BE2C (cell line): Measurements from ENCODE around the gene NPM1.
A peak's percentile ranks its signal among the peaks of the same experiment; 100 is the strongest.
"Not testable (repeated sequence)": the region's sequence is repeated elsewhere in the genome, so short reads cannot be mapped to it uniquely, and the experiment has no call there.

Experiments used
- DNase-seq: peaks from one replicate; pipeline ENCODE4 v3.0.0-alpha.2; 2020
- H3K27me3 ChIP-seq: fragments of 250-450 bp; sonication (Bioruptor Pico); 2 replicates; pipeline ENCODE4 v1.5.1; 2020; ENCODE audit warnings: mild to moderate bottlenecking
- H3K36me3 ChIP-seq: fragments of 250-450 bp; sonication (Bioruptor Pico); 2 replicates; pipeline ENCODE4 v1.5.1; 2020; ENCODE audit warnings: mild to moderate bottlenecking
- H3K4me1 ChIP-seq: fragments of 250-450 bp; sonication (Bioruptor Pico); 2 replicates; pipeline ENCODE4 v1.5.1; 2020
- H3K4me3 ChIP-seq: 2 replicates; pipeline ENCODE4 v1.5.1; 2011; ENCODE audit warnings: low read depth, low read length
- H3K9me3 ChIP-seq: fragments of 250-450 bp; sonication (Bioruptor Pico); 2 replicates; pipeline ENCODE4 v1.5.1; 2020
- TF ChIP-seq, protein P1 (sequence below): IDR thresholded peaks from 2 replicates; pipeline ENCODE4 v1.5.1; 2012; ENCODE audit warnings: mild to moderate bottlenecking, low read depth, low read length

NPM1 gene

GRCh38 chr5:171390883-171391677 lies 3.4 kb downstream of the NPM1 start:
- H3K4me3 ChIP-seq = peak overlapping the region; percentile 95
- H3K9me3 ChIP-seq = no peaks in the 10 kb centered on the region
- peaks cover 12% of the 10 kb centered on the region for H3K4me1 ChIP-seq
- H3K36me3 ChIP-seq = peaks cover 84% of the 10 kb centered on the region
- H3K27me3 ChIP-seq = no peaks in the 10 kb centered on the region
- TF ChIP-seq, protein P1, sequence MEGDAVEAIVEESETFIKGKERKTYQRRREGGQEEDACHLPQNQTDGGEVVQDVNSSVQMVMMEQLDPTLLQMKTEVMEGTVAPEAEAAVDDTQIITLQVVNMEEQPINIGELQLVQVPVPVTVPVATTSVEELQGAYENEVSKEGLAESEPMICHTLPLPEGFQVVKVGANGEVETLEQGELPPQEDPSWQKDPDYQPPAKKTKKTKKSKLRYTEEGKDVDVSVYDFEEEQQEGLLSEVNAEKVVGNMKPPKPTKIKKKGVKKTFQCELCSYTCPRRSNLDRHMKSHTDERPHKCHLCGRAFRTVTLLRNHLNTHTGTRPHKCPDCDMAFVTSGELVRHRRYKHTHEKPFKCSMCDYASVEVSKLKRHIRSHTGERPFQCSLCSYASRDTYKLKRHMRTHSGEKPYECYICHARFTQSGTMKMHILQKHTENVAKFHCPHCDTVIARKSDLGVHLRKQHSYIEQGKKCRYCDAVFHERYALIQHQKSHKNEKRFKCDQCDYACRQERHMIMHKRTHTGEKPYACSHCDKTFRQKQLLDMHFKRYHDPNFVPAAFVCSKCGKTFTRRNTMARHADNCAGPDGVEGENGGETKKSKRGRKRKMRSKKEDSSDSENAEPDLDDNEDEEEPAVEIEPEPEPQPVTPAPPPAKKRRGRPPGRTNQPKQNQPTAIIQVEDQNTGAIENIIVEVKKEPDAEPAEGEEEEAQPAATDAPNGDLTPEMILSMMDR = no peak
- no peak for DNase-seq

- no peaks in the 10 kb centered on the region for H3K27me3 ChIP-seq
- H3K36me3 ChIP-seq = peaks cover 94% of the 10 kb centered on the region
- DNase-seq = no peak
- TF ChIP-seq, protein P1 = no peak
- H3K4me3 ChIP-seq = peak overlapping the region; percentile 95
- no peaks in the 10 kb centered on the region for H3K9me3 ChIP-seq
- H3K4me1 ChIP-seq = peaks cover 21% of the 10 kb centered on the region
Observed at GRCh38 chr5:171391996-171392577, 4.4 kb downstream of the NPM1 start.

- H3K4me1 ChIP-seq = peaks cover 23% of the 10 kb centered on the region
- peaks cover 100% of the 10 kb centered on the region for H3K36me3 ChIP-seq
- no peak overlapping the region; the same call in 1 of the 2 replicates for H3K4me3 ChIP-seq
- no peak for DNase-seq
- no peaks in the 10 kb centered on the region for H3K9me3 ChIP-seq
- no peaks in the 10 kb centered on the region for H3K27me3 ChIP-seq
- TF ChIP-seq, protein P1 = no peak
Observed at GRCh38 chr5:171392585-171393159, 5.0 kb downstream of the NPM1 start.

GRCh38 chr5:171395042-171395441 lies 7.4 kb downstream of the NPM1 start:
- Histone ChIP-seq H3K27me3 (no peaks in the 10 kb centered on the region), H3K4me1 (peaks cover 45% of the 10 kb centered on the region), H3K4me3 (no peak overlapping the region), H3K9me3 (no peaks in the 10 kb centered on the region), H3K36me3 (peaks cover 100% of the 10 kb centered on the region)
- no peak for DNase-seq
- TF ChIP-seq, protein P1 = no peak

DNA sequence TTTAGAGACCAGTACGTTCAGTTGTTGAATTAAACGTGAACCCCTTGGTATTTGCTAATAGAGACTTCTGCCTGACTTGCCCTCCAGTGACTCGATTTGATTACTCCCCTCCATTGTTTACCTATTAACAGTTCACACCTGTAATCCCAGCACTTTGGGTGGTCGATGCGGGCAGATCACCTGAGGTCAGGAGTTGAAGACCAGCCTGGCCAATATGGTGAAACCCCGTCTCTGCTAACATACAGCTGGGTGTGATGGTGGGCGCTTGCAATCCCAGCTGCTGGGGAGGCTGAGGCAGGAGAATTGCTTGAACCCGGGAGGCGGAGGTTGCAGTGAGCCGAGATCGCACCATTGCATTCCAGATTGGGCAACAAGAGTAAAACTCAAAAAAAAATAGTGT lies 8.9 kb downstream of the NPM1 start:
- not testable (repeated sequence) for H3K27me3 ChIP-seq, H3K9me3 ChIP-seq, H3K4me3 ChIP-seq, DNase-seq
- H3K4me1 ChIP-seq = peaks cover 53% of the 10 kb centered on the region
- H3K36me3 ChIP-seq = peaks cover 100% of the 10 kb centered on the region

DNA sequence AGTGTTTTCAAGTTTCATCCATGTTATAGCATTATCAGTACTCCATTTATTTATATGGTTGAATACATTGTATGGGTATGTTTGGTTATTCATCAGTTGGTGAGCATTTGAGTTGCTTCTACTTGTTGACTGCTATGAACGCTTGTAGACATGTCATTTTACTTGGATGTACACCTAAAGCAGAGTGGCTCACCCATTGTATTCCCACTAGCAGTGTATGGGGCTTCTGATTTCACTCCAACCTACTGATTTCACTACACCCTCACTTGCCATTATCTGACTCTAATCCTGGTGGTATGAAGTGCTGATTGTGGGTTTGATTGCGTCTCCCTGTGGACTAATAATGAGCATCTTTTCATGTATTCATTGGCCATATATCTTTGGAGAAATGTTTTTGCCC lies 9.5 kb downstream of the NPM1 start:
- H3K4me1 ChIP-seq = peaks cover 55% of the 10 kb centered on the region
- no peaks in the 10 kb centered on the region for H3K9me3 ChIP-seq
- H3K27me3 ChIP-seq = no peaks in the 10 kb centered on the region
- no peak overlapping the region for H3K4me3 ChIP-seq
- TF ChIP-seq, protein P1 = no peak
- no peak for DNase-seq
- peaks cover 97% of the 10 kb centered on the region for H3K36me3 ChIP-seq
